K562 (cell line): ENCODE results near the gene OR5B2. TPM values are rescaled to one million over a fixed set of nuclear protein-coding genes. Genes with fewer than 3 reads are reported as not detected.

Source experiments
- RB1 ChIP-seq: fragments of 450-650 bp; IDR thresholded peaks from 2 replicates; pipeline ENCODE4 v1.6.1; 2017; ENCODE audit warnings: low read depth, mild to moderate bottlenecking
- polyA plus RNA-seq, 8 experiments: library from polyadenylated mRNA; depleted of rRNA in 4 of 8; stranded (reverse) in 5 of 8; unstranded in 3 of 8; fragments of >200 nt; fragmentation: Nextera tagmentation in 2 of 8; fragmentation: Illumina TruSeq in 1 of 8; extraction: Ambion mirVana in 2 of 8; extraction: Trizol in 1 of 8; gene quantifications; 2 replicates each; pipeline versions ENCODE4 v1.2.1 to v1.2.3, GENCODE V29; 2011 to 2014; ENCODE audit warnings: inconsistent platforms in 1 of 8, missing spikeins in 1 of 8
- total RNA-seq, 7 experiments: library from RNA; depleted of rRNA in 6 of 7; stranded (reverse); fragments of >200 nt in 6 of 7; fragmentation: Illumina TruSeq in 2 of 7; extraction: Trizol in 2 of 7; gene quantifications; 2 replicates each; pipeline versions ENCODE4 v1.2.1 to v1.2.3, GENCODE V29; 2011 to 2021; ENCODE audit warnings: low replicate concordance in 1 of 7
- TF ChIP-seq, protein P1 (sequence below), 2 experiments: fragments of 450-650 bp in 1 of 2; IDR thresholded peaks; 2 replicates each; pipeline ENCODE4 v1.6.1; 2011 to 2017; ENCODE audit warnings: low read depth in 2 of 2, antibody characterized with exemption in 1 of 2, borderline replicate concordance in 1 of 2, low read length in 1 of 2, mild to moderate bottlenecking in 1 of 2, mixed read lengths in 1 of 2; ENCODE audit not compliant: control insufficient read depth in 1 of 2
- TF ChIP-seq, protein P2 (sequence below): fragments of 450-650 bp; formaldehyde crosslinking; IDR thresholded peaks from 2 replicates; pipeline ENCODE4 v1.4.0; 2020; ENCODE audit warnings: mild to moderate bottlenecking, mixed read lengths
- TF ChIP-seq, protein P3 (sequence below): sonication (generic); formaldehyde crosslinking; IDR thresholded peaks from 2 replicates; pipeline ENCODE4 v1.8.1; 2023; ENCODE audit warnings: mild to moderate bottlenecking, missing genetic modification reagents

OR5B2 gene
- total and polyA plus RNA-seq, 9 of the 15 experiments (the other 6 are each of a cell fraction or from before 2014, with no cell fraction given): not detected

DNA sequence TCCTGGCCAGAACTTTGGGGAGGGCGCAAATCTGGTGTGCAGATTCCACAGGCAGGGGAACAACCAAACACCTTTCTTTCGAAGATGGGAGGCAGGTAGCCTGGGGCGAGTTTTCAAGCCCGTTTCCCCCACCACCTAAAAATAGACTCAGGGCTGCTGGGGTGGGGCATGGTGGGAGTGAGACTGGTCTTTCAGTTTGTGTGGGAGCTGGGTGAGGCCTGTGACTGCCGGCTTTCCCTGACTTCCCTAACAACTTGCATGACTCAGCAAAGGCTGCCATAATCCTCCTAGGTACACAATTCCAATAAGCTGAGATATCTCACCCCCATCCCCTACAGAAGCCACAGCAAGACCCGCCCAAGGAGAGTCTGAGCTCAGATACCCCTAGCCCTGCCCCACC lies 18.4 kb upstream of the OR5B2 start (continued):
- TF ChIP-seq, protein P1, sequence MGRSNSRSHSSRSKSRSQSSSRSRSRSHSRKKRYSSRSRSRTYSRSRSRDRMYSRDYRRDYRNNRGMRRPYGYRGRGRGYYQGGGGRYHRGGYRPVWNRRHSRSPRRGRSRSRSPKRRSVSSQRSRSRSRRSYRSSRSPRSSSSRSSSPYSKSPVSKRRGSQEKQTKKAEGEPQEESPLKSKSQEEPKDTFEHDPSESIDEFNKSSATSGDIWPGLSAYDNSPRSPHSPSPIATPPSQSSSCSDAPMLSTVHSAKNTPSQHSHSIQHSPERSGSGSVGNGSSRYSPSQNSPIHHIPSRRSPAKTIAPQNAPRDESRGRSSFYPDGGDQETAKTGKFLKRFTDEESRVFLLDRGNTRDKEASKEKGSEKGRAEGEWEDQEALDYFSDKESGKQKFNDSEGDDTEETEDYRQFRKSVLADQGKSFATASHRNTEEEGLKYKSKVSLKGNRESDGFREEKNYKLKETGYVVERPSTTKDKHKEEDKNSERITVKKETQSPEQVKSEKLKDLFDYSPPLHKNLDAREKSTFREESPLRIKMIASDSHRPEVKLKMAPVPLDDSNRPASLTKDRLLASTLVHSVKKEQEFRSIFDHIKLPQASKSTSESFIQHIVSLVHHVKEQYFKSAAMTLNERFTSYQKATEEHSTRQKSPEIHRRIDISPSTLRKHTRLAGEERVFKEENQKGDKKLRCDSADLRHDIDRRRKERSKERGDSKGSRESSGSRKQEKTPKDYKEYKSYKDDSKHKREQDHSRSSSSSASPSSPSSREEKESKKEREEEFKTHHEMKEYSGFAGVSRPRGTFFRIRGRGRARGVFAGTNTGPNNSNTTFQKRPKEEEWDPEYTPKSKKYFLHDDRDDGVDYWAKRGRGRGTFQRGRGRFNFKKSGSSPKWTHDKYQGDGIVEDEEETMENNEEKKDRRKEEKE (IDR thresholded peaks at IDR 0.05; ENCODE audit: borderline replicate concordance in 1 of 2, control insufficient read depth in 1 of 2, low read depth in 2 of 2, low read length in 1 of 2): no peak
- TF ChIP-seq, protein P2, sequence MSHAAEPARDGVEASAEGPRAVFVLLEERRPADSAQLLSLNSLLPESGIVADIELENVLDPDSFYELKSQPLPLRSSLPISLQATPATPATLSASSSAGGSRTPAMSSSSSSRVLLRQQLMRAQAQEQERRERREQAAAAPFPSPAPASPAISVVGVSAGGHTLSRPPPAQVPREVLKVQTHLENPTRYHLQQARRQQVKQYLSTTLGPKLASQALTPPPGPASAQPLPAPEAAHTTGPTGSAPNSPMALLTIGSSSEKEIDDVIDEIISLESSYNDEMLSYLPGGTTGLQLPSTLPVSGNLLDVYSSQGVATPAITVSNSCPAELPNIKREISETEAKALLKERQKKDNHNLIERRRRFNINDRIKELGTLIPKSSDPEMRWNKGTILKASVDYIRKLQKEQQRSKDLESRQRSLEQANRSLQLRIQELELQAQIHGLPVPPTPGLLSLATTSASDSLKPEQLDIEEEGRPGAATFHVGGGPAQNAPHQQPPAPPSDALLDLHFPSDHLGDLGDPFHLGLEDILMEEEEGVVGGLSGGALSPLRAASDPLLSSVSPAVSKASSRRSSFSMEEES (CRISPR knock-in tag): no peak
- TF ChIP-seq, protein P3, sequence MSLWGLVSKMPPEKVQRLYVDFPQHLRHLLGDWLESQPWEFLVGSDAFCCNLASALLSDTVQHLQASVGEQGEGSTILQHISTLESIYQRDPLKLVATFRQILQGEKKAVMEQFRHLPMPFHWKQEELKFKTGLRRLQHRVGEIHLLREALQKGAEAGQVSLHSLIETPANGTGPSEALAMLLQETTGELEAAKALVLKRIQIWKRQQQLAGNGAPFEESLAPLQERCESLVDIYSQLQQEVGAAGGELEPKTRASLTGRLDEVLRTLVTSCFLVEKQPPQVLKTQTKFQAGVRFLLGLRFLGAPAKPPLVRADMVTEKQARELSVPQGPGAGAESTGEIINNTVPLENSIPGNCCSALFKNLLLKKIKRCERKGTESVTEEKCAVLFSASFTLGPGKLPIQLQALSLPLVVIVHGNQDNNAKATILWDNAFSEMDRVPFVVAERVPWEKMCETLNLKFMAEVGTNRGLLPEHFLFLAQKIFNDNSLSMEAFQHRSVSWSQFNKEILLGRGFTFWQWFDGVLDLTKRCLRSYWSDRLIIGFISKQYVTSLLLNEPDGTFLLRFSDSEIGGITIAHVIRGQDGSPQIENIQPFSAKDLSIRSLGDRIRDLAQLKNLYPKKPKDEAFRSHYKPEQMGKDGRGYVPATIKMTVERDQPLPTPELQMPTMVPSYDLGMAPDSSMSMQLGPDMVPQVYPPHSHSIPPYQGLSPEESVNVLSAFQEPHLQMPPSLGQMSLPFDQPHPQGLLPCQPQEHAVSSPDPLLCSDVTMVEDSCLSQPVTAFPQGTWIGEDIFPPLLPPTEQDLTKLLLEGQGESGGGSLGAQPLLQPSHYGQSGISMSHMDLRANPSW (CRISPR knock-in tag): no peak
- no peak for TF ChIP-seq RB1
